ENCODE measurements around the gene ERC2.

ERC2 gene

GRCh38 chr3:56424885-56425284 lies 43.4 kb downstream of the ERC2 start:
- no peak for DNase-seq (ENCODE audit: low read depth in 3 of 3)

DNA sequence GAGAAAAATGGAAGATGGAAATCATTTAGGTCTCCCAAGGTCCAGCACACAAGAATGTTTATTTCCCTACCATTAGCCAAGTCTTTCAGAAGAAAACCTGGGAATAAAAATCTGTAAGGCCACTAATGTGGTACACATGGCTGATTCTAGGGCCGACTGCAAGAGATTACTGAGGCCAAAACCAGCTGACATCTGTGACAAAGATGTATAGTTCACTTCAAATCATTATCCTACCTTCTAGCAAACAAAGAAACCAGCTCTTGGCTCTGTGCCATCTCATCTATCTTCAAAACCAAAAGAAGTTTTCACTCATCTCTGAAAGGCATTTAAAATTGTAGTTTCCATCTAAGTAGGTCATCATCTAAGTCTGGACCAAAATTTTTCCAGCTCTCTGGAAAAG lies 43.9 kb downstream of the ERC2 start:
- no peak for DNase-seq (ENCODE audit: low read depth in 3 of 3)

DNA sequence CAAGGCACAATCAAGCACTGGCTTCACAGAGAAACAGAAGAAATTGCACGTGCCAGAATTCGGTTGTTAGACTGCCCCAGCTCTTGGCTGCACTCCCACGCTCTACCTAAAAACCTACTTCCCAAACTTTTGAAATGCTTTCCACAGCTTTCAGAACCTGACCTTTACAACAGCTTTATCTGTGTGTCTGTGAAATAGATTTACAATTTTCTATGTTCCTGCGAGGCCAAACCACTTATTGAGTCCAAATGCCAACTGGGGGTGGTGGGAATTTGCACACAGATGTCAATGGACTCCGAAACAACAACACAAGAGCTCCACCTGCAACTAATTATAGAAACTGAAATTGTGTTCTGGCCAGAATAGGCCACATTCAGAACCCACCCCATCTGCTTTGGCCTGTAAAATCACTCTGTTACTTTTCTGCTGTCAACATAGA lies 44.6 kb downstream of the ERC2 start:
- DNase-seq (ENCODE audit: low read depth in 3 of 3) = no peak

DNA sequence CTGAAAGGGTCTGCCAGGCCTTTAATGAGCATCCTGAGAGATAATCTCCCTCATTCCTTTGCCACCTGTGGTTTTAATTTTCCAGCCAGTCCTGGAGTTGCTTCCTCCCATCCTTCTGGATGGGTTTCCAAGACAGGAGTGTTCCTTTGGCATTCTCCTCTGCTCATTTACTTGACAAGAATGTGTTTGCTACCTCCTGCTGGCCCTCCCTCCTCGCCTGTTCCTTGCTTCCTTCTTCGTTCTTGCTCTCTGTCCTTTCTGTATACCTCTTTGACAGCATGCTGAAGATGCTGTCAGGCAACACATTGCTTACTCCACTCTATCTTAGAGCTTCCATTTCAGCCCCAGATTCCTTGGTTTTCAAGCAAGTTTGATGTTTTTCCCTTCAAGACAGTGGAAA lies 46.0 kb downstream of the ERC2 start:
- no peak for DNase-seq (ENCODE audit: low read depth in 3 of 3)

DNA sequence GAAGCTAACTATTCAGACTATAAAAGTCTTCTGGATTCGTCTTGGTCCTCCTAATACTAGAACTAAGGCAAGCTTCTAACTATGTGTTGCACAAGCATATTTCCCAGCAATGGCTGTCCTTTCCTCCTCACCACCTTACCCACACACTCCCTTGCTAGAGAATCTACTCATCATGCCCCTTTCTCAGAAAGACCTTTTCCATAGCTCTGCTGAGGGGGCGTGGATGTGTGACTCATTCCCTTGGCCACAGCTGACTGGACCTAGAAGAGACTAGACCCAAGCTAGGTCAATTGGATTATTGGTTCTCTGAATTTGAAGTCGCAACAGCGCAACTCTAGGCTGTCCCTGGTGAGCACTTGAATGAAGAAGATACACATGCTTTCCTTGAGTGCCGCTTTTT lies 47.1 kb downstream of the ERC2 start:
- peak in 1 of 3 donors; percentile 1 for DNase-seq (ENCODE audit: low read depth in 3 of 3)

DNA sequence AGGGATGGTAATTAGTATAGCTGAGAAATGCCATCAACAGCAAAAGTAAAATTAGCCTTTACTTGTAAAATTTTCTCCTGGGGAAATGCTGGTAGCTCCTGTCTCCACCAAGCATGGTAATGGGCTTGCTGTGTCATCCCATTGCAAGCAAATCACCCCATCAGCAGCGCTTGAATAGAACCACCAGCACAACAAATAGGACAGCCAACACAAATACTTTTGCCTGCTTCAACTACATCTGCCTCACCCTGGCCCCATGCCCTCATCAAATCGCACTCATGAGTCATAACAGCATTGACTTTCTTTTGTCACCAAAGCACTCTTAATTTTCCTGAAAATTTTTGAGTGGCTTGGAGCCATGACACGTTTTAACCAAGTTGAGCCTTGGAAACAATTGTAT lies 52.6 kb downstream of the ERC2 start:
- no peak for DNase-seq (ENCODE audit: low read depth in 3 of 3)

GRCh38 chr3:56413911-56414310 lies 54.4 kb downstream of the ERC2 start:
- no peak for DNase-seq (ENCODE audit: low read depth in 3 of 3)

- DNase-seq (ENCODE audit: low read depth in 3 of 3) = no peak
Observed at GRCh38 chr3:56411166-56411565, 57.1 kb downstream of the ERC2 start.

DNA sequence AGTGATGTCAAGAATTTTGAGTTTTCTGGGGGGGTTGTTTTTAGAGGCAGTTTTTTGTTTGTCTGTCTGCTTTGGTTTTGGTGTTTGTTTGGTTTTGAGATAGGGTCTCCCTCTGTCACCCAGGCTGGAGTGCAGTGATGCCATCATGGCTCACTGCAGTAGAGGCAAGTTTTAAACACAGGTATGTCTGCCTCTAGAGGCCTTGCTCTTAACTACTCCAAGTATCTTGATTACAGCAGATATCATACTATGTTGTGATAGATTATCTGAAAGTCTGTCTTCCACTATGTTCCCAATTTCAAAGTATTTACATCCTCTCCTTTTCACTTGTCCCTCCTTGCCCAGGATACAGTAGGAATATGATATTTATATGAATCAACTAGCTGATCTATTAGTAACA lies 57.7 kb downstream of the ERC2 start:
- no peak for DNase-seq (ENCODE audit: low read depth in 3 of 3)

DNA sequence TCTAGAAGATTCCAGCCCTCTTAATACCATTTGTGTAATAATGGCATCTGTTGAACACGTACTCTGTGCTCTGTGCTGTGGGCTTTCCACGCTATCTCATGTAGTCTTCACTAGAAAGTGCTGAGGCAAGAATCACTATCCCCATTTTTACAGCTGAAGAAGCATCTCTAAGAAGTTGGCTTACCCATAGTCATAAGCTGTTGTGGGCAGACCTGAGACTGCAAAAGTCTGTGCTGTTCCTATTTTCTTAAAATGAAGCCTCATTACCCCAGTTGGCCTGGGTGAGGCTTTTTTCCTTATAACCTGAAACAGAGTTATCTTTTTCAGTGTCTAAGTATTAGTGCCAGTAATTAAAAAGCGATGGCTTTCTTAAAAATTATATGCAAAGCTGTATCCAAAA lies 58.5 kb downstream of the ERC2 start:
- DNase-seq (ENCODE audit: low read depth in 3 of 3) = no peak

DNA sequence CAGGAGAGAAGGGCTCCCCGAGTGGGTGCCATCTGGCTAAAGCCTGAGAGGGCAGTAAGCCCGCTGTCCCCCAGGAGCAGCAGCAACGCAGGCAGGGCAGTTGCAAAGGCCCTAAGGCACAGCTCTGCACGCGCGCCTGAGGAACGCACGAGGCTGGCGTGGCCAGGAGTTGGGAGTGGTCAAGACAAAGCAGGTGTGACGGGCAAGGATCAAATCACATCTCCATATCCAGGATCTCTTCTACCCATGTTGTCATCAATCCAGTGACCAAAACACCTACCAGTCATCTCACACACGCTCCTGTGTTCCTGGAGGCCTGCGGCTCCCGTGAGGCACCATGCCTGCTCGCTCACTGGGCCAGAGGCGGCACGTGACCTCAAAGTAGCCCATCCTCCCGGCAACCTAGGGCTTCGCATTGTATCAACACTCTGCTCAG lies 59.5 kb downstream of the ERC2 start:
- DNase-seq (ENCODE audit: low read depth in 3 of 3) = no peak

- DNase-seq (ENCODE audit: low read depth in 3 of 3) = no peak
Observed at GRCh38 chr3:56406826-56407515, 61.3 kb downstream of the ERC2 start.

GRCh38 chr3:56404884-56405283 lies 63.4 kb downstream of the ERC2 start:
- DNase-seq (ENCODE audit: low read depth in 3 of 3) = no peak

DNA sequence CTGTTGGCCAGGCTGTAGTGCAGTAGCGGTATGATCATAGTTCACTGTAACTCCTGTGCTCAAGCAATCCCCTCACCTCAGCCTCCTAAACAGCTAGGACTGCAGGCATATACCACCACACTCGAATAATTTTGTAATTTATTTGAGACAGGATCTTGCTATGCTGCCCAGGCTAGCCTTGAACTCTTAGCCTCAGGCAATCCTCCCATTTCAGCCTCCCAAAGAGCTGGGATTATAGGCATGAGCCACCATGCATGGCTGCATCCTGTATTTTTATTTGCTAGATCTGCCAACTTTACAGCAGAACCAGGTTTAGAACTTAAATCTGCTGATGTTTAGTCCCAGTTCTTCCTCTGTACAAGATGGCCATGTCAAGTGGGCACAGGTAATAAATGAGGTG lies 69.6 kb downstream of the ERC2 start:
- no peak for DNase-seq (ENCODE audit: low read depth in 3 of 3)

DNA sequence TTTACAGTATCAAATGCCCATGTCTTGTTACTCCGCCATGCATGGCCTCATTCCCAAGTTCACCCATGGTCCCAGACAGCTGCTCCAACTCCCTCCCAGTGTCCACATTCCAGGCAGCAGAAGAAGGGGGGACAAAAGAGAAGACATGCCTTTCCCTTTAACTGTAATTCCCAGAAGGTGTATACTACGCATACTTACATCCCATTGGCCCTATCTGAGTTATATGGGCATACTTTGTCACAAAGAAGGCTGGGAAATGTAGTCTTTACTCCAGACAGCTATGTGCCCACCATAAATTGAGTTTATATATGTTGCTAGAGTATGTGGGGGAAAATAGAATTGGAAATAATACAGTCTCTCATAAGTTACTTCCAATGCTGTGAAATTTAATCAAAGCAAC lies 70.5 kb downstream of the ERC2 start:
- no peak for DNase-seq (ENCODE audit: low read depth in 3 of 3)

GRCh38 chr3:56389183-56389830 lies 79.0 kb downstream of the ERC2 start:
- DNase-seq (ENCODE audit: low read depth in 3 of 3) = no peak

- no peak for DNase-seq (ENCODE audit: low read depth in 3 of 3)
Observed at GRCh38 chr3:56383092-56383491, 85.2 kb downstream of the ERC2 start.

GRCh38 chr3:56379723-56380287 lies 88.5 kb downstream of the ERC2 start:
- no peak for DNase-seq (ENCODE audit: low read depth in 3 of 3)

DNA sequence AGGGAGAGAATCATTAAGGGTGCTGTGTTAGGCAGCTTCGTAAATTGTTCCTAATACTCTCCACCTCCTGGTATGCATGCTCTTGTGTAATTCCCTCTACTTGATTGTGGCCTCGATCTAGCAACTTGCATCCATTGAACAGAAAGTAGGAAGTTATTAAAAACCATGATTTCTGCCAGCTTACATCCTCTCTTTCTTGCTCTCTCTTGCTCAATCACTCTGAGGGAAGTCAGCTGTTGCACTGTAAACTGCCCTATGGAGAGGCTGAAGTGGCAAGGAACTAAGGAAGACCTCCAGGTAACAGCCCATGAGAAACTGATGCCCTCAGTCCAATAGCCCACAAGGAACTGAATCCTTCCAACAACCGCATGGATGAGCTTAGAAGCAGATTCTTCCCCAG lies 92.6 kb downstream of the ERC2 start:
- DNase-seq (ENCODE audit: low read depth in 3 of 3) = no peak

GRCh38 chr3:56373386-56373785 lies 94.9 kb downstream of the ERC2 start:
- DNase-seq (ENCODE audit: low read depth in 3 of 3) = no peak

- DNase-seq (ENCODE audit: low read depth in 3 of 3) = no peak
Observed at GRCh38 chr3:56370991-56371775, 97.1 kb downstream of the ERC2 start.

- no peak for DNase-seq (ENCODE audit: low read depth in 3 of 3)
Observed at GRCh38 chr3:56369914-56370313, 98.4 kb downstream of the ERC2 start.

GRCh38 chr3:56368846-56369245 lies 99.4 kb downstream of the ERC2 start:
- DNase-seq (ENCODE audit: low read depth in 3 of 3) = no peak

All from stimulated activated CD4-positive, alpha-beta T cell treated with anti-CD3 and anti-CD28 coated beads, TNF-alpha, amount 100 ng/mL, for 48 hours (primary cell).